ENCODE data around the gene TC2N.
"Not testable (repeated sequence)": the region's sequence is repeated elsewhere in the genome, so short reads cannot be mapped to it uniquely, and the experiment has no call there.

The TC2N gene

DNA sequence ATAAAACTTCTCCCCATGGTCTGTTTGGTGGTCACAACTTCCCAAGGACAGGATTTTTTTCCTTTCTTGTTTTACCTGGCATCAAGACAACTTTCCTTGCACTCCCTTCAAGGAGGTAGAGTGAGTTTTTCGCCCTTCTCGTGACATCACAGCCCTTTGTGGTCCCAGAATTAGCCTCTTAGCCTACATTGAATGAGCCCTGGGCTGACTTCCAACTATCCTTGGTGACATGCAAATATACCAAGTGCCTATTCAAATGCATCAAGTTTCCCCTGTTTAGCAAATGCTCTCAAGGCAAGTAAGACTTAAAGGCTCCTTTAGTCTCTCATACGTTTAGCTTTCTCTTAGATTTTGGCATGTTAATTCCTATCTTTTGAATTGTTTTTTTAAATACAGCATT is 36.6 kb downstream of the TC2N start:
- DNase-seq (ENCODE audit: extremely low read depth, low read depth) = no peak
- TF ChIP-seq, protein P1, sequence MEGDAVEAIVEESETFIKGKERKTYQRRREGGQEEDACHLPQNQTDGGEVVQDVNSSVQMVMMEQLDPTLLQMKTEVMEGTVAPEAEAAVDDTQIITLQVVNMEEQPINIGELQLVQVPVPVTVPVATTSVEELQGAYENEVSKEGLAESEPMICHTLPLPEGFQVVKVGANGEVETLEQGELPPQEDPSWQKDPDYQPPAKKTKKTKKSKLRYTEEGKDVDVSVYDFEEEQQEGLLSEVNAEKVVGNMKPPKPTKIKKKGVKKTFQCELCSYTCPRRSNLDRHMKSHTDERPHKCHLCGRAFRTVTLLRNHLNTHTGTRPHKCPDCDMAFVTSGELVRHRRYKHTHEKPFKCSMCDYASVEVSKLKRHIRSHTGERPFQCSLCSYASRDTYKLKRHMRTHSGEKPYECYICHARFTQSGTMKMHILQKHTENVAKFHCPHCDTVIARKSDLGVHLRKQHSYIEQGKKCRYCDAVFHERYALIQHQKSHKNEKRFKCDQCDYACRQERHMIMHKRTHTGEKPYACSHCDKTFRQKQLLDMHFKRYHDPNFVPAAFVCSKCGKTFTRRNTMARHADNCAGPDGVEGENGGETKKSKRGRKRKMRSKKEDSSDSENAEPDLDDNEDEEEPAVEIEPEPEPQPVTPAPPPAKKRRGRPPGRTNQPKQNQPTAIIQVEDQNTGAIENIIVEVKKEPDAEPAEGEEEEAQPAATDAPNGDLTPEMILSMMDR (IDR thresholded peaks at IDR 0.05; ENCODE audit: low read depth, low read length) = no peak

DNA sequence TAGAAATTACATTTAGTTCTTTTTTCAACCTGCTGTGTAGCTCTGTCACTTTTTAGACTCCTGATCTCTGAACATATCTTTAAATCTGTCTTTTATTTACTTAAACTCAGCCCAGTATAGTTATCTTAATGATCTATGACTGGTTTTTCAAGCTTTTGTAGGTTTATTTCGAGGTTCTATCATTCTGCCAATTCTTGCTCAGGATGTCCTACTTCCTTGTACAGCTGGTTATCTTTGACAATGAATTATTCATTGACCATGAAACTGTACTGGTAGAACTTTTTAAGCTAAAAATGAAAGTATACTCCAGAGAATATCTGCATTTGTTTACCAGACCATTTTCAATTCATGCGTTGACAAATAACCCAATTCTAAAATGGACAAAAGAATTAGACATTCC is 37.8 kb downstream of the TC2N start:
- no peak for DNase-seq (ENCODE audit: extremely low read depth, low read depth)
- TF ChIP-seq, protein P1 (IDR thresholded peaks at IDR 0.05; ENCODE audit: low read depth, low read length) = no peak

DNA sequence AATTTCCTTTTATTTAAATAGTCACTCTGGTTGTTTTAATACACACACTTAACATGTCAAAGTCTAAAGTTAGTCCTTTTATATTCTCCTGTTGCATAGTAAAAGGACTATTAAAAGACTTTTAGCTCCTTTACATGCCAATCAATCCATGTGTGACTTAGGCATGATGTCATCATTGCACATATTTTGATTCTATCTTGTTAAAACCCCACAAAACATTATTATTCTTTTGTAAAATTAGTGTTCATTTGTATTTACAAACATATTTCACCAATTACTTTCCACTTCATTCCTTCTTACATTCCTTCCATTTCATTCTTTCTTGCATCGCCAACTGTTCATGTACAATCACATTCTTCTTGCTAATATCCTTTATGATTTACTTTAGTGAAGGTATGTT is 39.6 kb downstream of the TC2N start:
- TF ChIP-seq, protein P1 (IDR thresholded peaks at IDR 0.05; ENCODE audit: low read depth, low read length) = no peak
- no peak for DNase-seq (ENCODE audit: extremely low read depth, low read depth)

DNA sequence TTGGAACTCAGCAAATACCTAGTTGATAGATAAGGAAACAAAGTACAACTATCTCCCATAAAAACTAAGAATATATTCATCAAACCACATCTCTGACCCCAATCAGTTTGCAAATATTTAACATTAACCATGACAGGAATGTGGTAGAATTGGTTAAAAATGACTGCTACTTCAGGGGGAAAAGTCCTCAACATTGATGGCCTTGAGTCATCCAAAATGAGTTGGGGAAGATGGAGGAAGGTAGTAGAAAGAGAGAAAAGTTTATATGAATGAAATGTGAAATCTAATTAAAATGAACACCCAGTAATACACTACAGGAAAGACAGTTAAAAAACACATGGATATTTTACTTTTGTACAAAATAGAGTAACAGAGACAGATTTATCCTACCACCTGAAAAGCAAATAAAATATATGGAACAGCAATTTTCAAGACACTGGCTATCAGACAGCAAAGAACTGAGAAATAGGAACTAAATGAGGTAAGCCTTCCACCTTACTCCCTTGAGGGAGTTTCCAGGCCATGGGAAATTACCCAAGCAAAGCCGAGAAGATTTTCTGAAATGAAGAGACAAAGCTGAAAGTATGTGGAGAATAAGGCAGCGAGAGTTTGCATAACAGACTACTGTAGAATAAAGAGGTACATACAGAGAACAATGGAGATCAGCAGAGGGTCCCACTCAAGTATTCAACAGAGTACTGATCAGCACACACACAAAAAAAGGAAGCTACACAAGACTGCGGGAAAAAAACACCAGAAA is 49.6 kb downstream of the TC2N start:
- DNase-seq (ENCODE audit: extremely low read depth, low read depth) = no peak
- TF ChIP-seq, protein P1 (IDR thresholded peaks at IDR 0.05; ENCODE audit: low read depth, low read length) = no peak

DNA sequence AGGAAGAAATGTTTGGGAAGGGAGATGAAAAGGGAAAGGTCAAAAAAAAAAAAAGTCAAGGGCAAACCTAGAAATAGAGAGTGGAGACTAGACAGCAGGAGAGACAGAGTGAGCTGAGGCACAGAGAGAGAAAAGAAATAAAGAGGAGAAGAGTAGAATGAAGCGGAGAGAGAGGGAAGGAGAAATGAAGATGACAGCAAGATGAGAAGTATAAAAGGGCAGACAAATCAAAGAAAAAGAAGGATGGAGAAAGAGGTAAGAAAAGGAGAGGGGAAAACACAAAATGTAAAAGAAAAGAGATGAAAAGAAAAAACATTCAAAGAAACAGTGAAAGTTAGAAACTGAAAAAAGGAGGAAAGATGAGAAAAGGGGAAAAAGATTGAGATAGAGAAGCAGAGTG is 53.0 kb downstream of the TC2N start:
- TF ChIP-seq, protein P1 (IDR thresholded peaks at IDR 0.05; ENCODE audit: low read depth, low read length) = no peak
- DNase-seq (ENCODE audit: extremely low read depth, low read depth) = no peak

DNA sequence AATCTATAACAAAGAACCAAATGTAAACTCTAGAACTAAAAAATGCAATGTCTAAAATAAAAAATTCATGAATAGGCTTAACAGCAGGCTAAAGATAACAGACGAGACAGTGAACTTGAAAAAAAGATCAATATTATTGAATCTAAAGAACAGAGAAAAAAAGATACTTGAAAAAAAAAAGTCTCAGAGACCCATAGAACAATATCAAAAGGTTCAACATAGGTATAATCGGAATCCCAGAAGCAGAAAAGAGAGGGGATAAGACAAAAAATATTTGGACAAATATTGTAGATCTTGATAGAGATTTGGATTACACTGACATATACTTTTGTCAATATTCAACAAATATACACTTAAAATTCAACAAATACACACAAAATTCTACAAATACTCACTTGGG is 56.6 kb downstream of the TC2N start:
- TF ChIP-seq, protein P1 (IDR thresholded peaks at IDR 0.05; ENCODE audit: low read depth, low read length) = no peak
- no peak for DNase-seq (ENCODE audit: extremely low read depth, low read depth)

DNA sequence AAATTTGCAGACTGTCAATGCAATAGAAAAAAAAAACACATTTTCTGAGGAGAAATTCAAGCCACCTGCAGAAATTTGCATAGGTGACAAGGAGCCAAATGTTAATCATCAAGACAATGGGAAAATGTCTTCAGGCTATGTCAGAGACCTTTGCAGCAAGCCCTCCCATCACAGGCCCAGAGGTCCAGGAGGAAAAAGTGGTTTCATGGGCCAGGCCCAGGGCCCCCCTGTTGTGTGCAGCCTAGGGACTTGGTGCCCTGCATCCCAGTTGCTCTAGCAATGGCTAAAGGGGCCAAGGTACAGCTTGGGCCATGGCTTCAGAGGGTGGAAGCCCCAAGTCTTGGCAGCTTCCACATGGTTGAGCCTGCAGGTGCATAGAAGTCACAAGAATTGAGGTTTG is 60.6 kb downstream of the TC2N start:
- TF ChIP-seq, protein P1 (IDR thresholded peaks at IDR 0.05; ENCODE audit: low read depth, low read length) = no peak
- no peak for DNase-seq (ENCODE audit: extremely low read depth, low read depth)

DNA sequence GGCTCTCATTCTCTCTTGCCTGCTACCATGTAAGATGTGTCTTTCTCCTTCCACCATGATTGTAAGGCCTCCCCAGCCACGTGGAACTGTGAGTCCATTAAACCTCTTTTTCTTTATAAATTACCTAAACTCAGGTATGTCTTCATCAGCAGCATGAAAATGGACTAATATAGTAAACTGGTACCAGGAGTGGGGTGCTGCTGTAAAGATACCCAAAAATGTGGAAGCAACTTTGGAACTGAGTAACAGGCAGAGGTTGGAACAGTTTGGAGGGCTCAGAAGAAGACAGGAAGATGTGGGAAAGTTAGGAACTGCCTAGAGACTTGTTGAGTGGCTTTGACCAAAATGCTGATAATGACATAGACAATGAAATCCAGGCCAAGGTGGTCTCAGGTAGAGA is 61.2 kb downstream of the TC2N start:
- DNase-seq (ENCODE audit: extremely low read depth, low read depth) = not testable (repeated sequence)

All from AG09319 (cell line).